Epithelial cell of esophagus (primary cell): ENCODE data around the gene PLBD2.

Experiments
- DNase-seq: peaks from one replicate; pipeline ENCODE4 v3.0.0; 2010; ENCODE audit warnings: low read depth
- H3K4me3 ChIP-seq: 2 replicates; pipeline ENCODE4 v1.5.1; 2011; ENCODE audit warnings: mild to moderate bottlenecking, low read length, control low read depth
- TF ChIP-seq, protein P1 (sequence below): IDR thresholded peaks from 2 replicates; pipeline ENCODE4 v1.5.1; 2011; ENCODE audit warnings: low read depth, mild to moderate bottlenecking, low read length, control low read depth, inconsistent platforms; ENCODE audit not compliant: insufficient read depth; ENCODE audit errors: missing control alignments

Gene PLBD2

DNA sequence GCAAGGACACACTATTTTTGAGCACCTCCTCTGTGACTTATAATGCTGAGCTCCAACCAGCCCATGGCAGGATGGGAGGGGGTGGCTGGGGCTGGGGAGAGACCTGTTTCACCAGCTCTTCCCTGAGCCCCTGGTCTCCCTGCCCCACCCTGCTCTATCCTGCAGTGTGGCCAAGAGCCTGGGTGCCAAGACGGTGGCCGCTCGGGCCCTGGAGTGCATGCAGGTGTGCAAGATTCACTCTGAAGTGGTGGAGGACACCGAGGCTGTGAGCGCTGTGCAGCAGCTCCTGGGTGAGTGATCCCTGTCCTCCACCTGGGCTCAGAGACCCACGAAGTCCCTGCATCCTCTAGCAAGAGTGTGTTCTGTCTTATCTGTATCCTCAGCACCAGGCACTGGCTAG, 78.2 kb downstream of the PLBD2 start:
- H3K4me3 ChIP-seq, result no peak overlapping the region
- TF ChIP-seq, protein P1, sequence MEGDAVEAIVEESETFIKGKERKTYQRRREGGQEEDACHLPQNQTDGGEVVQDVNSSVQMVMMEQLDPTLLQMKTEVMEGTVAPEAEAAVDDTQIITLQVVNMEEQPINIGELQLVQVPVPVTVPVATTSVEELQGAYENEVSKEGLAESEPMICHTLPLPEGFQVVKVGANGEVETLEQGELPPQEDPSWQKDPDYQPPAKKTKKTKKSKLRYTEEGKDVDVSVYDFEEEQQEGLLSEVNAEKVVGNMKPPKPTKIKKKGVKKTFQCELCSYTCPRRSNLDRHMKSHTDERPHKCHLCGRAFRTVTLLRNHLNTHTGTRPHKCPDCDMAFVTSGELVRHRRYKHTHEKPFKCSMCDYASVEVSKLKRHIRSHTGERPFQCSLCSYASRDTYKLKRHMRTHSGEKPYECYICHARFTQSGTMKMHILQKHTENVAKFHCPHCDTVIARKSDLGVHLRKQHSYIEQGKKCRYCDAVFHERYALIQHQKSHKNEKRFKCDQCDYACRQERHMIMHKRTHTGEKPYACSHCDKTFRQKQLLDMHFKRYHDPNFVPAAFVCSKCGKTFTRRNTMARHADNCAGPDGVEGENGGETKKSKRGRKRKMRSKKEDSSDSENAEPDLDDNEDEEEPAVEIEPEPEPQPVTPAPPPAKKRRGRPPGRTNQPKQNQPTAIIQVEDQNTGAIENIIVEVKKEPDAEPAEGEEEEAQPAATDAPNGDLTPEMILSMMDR, result no peak
- DNase-seq, result no peak

DNA sequence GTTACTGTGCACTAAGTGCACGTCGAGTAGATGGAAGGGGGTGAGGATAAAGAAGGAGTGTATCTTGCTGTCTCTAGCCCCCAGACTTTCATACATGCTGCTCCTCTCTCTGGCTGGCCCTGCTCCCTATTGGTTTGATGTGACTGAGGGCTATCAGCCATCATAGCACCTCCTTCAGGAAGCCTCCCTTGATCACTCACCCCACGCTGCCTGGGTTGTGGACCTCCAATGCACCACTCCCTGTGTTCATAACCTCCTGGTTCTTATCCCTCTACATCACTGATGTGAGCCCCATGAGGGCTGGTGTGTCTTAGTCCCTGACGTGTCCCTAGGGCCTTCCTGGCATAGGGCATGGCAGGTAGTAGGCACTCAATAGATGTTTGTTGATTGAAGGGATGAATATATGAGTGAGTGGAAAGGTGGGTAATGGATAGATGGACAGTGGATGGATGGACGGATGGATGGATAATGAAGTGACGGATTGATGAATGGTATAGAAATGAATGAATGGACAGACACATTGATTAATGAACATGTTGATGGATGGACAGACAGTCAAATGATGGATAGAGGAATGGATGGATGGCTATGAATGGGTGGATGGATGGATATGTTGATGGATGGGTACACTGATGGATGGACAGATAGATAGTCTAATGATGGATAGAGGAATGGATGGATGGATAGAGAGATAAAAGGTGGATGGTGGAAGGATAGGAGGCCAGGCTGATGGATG, 78.8 kb downstream of the PLBD2 start:
- DNase-seq, result no peak
- TF ChIP-seq, protein P1, result no peak

DNA sequence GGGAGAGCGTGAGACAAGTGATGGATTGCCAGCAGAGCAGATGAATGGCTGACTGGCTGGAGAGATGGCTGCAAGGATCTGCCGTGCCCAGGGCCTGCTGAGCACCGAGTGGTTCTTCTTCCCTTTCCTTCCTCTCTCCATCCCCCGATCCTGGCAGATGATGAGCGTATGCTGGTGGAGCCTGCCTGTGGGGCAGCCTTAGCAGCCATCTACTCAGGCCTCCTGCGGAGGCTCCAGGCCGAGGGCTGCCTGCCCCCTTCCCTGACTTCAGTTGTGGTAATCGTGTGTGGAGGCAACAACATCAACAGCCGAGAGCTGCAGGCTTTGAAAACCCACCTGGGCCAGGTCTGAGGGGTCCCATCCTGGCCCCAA, 79.3 kb downstream of the PLBD2 start:
- H3K4me3 ChIP-seq, result no peak overlapping the region
- DNase-seq, result no peak
- TF ChIP-seq, protein P1, result no peak

More for the DNA sequence above, 78.8 kb downstream of the PLBD2 start:
- no peak overlapping the region for H3K4me3 ChIP-seq

DNA sequence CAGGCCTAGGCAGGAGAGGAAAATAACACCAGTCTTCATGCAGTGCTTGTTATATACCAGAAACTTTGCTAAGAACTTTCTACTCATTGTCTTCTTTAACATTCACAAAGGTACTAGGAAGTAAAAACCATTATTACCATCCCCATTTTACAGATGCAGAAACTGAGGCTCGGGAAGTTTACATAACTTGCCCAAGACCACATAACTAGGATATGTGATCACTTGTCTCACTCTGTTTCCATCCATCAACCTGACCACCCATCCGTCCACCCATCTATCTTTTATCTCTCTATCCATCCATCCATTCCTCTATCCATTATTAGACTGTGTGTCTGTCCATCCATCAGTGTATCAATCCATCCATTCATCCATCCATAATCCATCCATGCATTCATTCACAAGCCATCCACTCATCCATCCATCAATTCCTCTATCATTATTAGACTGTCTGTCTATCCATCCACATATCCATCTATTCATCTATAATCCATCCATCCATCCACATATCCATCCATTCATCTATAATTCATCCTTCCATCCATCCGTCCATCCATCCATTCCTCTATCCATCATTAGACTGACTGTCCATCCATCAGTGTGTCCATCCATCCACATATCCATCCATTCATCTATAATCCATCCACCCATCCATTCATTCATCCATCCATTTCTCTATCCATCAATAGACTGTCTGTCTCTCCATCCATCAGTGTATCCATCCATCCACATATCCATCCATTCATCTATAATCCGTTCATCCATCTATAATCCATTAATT, 80.3 kb downstream of the PLBD2 start:
- TF ChIP-seq, protein P1, result no peak
- no peak for DNase-seq
- H3K4me3 ChIP-seq, result no peak overlapping the region

DNA sequence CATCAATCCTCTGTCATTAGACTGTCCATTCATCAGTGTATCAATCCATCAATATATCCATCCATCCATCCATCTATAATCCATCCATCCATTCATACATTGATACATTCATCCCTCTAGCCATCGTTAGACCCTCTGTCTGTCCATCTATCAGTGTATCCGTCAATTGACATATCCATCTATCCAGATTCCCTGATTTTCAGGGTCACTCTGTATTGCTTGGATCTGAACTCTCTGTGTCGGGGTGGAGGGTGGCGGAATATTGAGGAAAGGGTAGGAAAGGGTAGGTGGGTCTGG, 80.9 kb downstream of the PLBD2 start:
- H3K4me3 ChIP-seq, result no peak overlapping the region
- DNase-seq, result no peak
- TF ChIP-seq, protein P1, result no peak

DNA sequence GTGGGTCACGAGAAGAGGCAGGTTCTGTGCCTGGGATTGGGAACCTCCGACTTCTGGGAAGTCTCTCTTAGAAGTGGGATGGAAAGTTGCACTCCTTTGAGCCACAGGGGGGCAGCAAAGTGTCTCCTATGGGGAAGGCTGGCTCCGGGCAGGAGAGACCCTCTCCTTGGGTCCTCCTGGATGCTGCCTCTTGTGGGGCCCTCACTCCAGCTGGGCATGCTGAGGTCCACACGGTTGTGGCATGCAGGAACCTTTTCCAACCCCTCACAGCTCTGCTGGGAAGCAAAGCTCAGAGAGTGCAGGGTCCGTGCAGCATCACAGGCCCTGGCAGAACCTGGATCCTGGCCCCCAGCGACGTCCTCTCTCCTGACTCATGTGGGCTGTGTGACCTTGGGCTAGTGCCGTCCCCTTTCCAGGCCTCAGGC, 81.2 kb downstream of the PLBD2 start:
- H3K4me3 ChIP-seq, result no peak overlapping the region
- TF ChIP-seq, protein P1, result peak; percentile 69
- DNase-seq, result peak; percentile 43

DNA sequence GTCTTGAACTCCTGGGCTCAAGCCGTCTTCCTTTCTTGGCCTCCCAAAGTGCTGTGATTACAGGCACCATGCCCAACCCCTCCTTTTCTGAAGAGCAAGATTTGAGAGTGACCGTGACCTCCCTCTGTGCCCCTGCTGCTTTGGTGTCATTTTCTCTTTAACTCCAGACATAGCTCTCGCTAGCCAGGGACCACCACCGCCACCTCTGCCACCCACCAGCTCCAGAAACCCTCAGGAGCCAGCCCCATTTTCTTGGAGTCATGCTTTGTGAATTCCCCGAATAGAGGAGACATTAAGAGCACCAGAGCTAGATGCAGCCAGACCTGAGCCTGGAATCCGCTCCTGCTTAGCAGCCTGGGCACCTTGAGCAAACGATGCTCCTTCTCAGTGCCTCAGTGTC, 81.9 kb downstream of the PLBD2 start:
- no peak for DNase-seq
- no peak overlapping the region for H3K4me3 ChIP-seq
- TF ChIP-seq, protein P1, result no peak
